PFSK-1 (cell line): ENCODE measurements around the gene B3GNT9.

Source experiments
- FOXP2 ChIP-seq: optimal IDR thresholded peaks from 2 replicates; pipeline ENCODE3; 2011; ENCODE audit warnings: borderline replicate concordance, control low read depth, inconsistent platforms; ENCODE audit not compliant: insufficient read depth; ENCODE audit errors: extremely low read length, extremely low read depth
- POLR2AphosphoS5 ChIP-seq: IDR thresholded peaks from 2 replicates; pipeline ENCODE4 v1.6.1; 2012; ENCODE audit warnings: low read depth, mild to moderate bottlenecking, control low read depth, low read length, moderate library complexity
- REST ChIP-seq, 2 experiments: IDR thresholded peaks; 2 replicates each; pipeline versions ENCODE4 v1.6.1 to v1.8.0; 2011 to 2012; ENCODE audit warnings: low read depth in 2 of 2, low read length in 2 of 2, control low read depth in 1 of 2, inconsistent platforms in 1 of 2, mild to moderate bottlenecking in 1 of 2, moderate library complexity in 1 of 2; ENCODE audit not compliant: insufficient read depth in 1 of 2
- SIN3A ChIP-seq: IDR thresholded peaks from 2 replicates; pipeline ENCODE4 v1.6.1; 2012; ENCODE audit warnings: mild to moderate bottlenecking, low read length, moderate library complexity, borderline replicate concordance; ENCODE audit not compliant: insufficient read depth
- TAF1 ChIP-seq: IDR thresholded peaks from 2 replicates; pipeline ENCODE4 v1.6.1; 2012; ENCODE audit warnings: low read length, control low read depth, borderline replicate concordance; ENCODE audit not compliant: insufficient read depth

GRCh38 chr16:67195676-67196075, 44.9 kb upstream of the B3GNT9 start:
- TF ChIP-seq REST (IDR thresholded peaks at IDR 0.05; ENCODE audit: insufficient read depth in 1 of 2, low read depth in 2 of 2, low read length in 2 of 2) (no peak), POLR2AphosphoS5 (no peak), FOXP2 (no peak), TAF1 (no peak), SIN3A (no peak)
